GM19023 (cell line): Measurements from ENCODE around the gene HAUS6.
A peak's percentile ranks its signal among the peaks of the same experiment; 100 is the strongest.
"Not testable (repeated sequence)": the region's sequence is repeated elsewhere in the genome, so short reads cannot be mapped to it uniquely, and the experiment has no call there.

Experiments
- ATAC-seq: cut with Tn5 transposase; IDR thresholded peaks from one replicate; pipeline ENCODE4 v1.9.1; 2021; ENCODE audit warnings: mild to moderate bottlenecking, moderate library complexity; ENCODE audit not compliant: unreplicated experiment

The HAUS6 gene

DNA sequence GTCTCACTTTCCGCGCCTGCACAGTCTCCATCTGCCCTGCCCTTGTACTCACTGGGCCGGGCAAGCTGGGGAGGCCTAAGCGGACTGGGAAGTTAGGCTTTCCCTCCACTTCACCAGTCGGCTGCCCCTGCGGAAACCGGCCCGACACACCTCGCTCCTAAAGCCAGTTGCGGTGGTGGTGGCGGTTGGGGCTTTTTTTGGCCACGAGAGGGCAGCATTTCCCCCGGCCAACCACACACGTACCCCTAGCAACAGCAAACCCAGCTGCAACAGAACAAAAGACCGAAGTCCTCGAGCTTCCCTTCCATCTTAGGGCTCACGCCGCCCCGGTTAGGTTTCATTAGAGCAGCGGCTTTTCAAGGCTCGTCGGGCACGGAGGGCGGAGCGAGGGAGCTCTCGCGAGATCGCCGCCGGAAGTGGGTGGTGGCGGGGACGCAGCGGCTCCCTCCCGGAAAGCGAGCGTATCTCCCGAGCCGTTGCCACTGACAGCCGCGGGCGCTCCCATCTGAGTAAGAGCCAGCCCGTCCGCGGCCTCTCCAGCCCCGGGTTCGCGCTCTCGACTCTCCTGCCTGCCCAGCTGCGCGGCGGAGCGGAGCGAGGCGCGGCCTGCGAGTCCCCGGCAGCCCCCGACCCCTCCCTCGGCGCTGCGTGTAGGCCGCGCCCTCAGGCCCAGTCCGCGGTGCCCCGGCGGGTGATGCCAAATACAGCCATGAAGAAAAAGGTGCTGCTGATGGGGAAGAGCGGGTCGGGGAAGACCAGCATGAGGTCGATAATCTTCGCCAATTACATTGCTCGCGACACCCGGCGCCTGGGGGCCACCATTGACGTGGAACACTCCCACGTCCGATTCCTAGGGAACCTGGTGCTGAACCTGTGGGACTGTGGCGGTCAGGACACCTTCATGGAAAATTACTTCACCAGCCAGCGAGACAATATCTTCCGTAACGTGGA, 53.5 kb downstream of the HAUS6 start, which contains the start of gene RRAGA:
TSS of gene RRAGA (plus strand) at position 462 of the 951 bp plus-strand sequence. CDS start at position 695, 233 bp downstream.
- peak; percentile 90 for ATAC-seq

DNA sequence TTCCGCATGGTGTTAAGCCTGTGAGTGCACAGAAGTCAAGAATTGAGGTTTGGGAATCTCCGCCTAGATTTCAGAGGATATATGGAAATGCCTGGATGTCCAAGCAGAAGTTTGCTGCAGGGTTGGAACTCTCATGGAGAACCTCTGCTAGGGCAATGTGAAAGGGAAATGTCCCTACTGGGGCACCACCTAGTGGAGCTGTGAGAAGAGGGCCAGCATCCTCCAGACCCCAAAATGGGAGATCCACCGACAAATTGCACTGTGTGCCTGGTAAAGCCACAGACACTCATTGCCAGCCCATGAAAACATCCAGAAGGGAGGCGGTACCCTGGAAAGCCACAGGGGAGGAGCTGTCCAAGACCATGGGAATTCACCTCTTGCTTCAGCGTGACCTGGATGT, 66.1 kb downstream of the HAUS6 start:
- no peak for ATAC-seq

GRCh38 chr9:19033015-19033414, 69.7 kb downstream of the HAUS6 start, which contains the start of gene SAXO1:
SAXO1 (minus strand) TSS chr9:19033209; CDS start chr9:19032908, 301 bp downstream.
- ATAC-seq, result no peak

DNA sequence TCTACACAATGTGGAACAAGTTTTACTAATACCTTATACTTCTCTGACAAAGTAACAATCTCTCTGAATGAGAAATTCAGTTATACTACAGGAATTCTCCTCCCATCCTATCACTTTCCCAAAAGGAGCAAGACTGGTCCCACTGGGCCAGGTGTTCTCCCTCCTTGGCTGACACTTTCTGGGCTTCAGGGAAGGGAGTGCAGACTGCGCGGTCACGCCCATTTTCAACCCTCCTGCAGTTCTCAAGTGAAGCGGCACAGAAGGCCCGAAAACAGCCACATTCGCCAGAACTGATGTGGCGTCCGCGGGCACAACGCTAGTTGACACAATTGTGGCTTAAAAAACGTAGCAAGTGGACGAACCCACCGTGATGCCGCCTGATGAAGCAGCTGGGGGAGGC, 70.3 kb downstream of the HAUS6 start:
- no peak for ATAC-seq

- ATAC-seq, result peak; percentile 67
These were observed 71.8 kb downstream of the HAUS6 start for GRCh38 chr9:19030899-19031298.

- ATAC-seq, result no peak
These were observed 73.8 kb downstream of the HAUS6 start for GRCh38 chr9:19028835-19029451.

DNA sequence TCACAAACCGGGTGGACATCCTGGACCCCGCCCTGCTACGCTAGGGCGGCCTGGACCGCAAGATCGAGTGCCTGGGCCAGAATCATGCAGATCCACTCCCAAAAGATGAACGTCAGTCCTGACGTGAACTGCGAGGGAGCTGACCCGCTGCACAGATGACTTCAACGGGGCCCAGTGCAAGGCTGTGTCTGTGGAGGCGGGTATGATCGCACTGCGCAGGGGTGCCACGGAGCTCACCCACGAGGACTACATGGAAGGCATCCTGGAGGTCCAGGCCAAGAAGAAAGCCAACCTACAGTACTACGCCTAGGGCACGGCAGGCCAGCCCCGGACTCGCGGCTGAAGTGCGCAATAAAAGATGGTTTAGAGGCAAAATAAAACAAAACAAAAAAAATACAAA, 74.9 kb downstream of the HAUS6 start:
- ATAC-seq, result no peak

- ATAC-seq, result no peak
These were observed 76.3 kb downstream of the HAUS6 start for GRCh38 chr9:19026375-19026774.

GRCh38 chr9:19023078-19023477, 79.6 kb downstream of the HAUS6 start:
- no peak for ATAC-seq

DNA sequence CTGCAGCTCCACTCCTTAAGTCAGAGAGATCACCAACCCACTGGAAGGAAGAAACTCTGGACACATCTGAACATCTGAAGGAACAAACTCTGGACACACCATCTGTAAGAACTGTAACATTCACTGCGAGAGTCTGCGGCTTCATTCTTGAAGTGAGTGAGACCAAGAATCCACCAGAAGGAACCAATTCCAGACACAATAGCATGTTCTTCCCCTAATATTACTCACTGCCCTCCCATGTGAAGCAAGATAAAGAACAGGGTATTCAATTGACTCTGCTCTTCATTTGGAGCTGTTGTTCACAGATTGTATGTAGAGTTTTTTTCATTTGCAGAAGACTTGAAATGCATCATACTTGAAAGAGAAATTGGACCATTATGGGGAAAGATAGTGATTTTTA, 80.5 kb downstream of the HAUS6 start:
- no peak for ATAC-seq

DNA sequence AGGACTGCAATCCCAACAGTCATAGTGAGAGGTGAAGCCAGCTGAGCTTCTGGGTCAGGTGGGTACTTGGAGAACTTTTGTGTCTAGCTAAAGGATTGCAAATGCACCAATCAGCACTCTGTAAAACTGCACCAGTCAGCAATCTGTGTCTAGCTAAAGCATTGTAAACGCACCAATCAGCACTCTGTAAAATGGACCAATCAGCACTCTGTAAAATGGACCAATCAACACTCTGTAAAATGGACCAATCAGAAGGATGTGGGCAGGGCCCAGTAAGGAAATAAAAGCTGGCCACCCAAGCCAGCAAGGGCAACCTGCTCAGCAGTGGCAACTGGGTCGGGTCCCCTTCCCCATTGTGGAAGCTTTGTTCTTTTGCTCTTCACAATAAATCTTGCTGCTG, 81.1 kb downstream of the HAUS6 start:
- ATAC-seq, result not testable (repeated sequence)

DNA sequence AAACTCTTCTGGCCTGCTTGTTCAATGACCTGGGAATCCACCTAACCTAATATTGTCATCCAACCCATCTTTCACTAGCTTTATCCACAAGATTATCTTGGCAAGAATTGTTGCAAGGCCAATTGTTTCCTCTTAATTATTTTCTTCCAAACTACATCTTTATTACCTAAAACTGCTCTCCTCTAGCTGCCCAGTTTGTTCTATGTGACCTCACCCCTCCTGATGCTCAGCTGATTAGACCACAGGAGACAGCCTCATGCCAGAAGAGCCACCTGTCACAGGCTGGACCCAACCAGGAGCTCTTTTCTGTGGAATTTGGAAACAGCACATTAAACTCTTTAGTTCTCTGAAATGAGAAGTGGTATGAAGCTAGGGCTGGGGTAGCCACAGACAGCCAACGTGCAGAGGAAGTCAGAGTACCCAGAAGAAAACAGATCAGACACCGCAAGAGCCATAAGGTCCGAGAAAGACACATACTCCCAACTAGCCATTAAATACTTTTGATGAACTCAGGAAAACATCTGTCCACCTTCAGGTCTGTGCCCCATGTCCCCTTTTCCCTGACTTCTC, 81.7 kb downstream of the HAUS6 start:
- ATAC-seq, result no peak

- no peak for ATAC-seq
These were observed 84.5 kb downstream of the HAUS6 start for GRCh38 chr9:19018201-19018600.

DNA sequence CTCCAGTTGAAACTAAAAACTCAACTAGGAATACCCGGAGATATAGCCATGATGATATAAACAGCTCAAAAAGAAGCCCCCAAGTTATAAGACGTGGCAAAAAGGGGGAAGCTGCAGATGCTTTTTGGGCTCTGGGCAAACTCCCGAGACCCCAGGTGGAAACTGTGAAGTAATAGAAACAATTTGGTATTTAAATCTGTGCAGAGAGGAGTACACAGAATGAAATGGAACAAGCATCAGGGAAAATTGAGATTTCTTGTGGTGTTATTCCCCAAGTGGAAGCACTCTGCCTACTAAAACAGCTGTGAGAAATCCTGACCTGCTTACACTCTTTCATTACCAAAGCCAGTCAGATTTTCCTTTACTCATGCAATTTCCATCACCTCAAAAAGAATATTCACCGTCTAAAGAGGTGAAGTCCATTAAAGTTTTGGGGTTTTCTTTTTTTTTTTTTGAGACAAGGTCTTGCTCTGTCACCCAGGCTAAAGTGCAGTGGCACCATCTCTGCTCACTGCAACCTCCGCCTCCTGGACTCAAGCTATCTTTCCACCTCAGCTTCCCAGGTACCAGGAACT, 93.2 kb downstream of the HAUS6 start:
- no peak for ATAC-seq
